H7 (cell line): ENCODE data around the gene SASH3. TPM values are rescaled to one million over a fixed set of nuclear protein-coding genes. Genes with fewer than 3 reads are reported as not detected.

ENCODE experiments used
- DNase-seq: peaks from one replicate; pipeline ENCODE4 v3.0.0; 2012
- H3K27me3 ChIP-seq: 2 replicates; pipeline ENCODE4 v1.6.0; 2011; ENCODE audit warnings: mild to moderate bottlenecking, low read length; ENCODE audit not compliant: control insufficient read depth, insufficient read depth
- H3K36me3 ChIP-seq: replicated peaks from 2 replicates; pipeline ENCODE4 v1.5.1; 2011; ENCODE audit warnings: low read length; ENCODE audit not compliant: control insufficient read depth, insufficient read depth
- H3K4me3 ChIP-seq: 2 replicates; pipeline ENCODE4 v1.5.1; 2011; ENCODE audit warnings: low read depth, mild to moderate bottlenecking, control low read depth, low read length, moderate library complexity; ENCODE audit not compliant: insufficient read depth
- total RNA-seq: library from RNA; depleted of rRNA; stranded (reverse); fragments of >200 nt; shearing (Covaris generic); gene quantifications from 2 replicates; pipeline ENCODE4 v1.2.3, GENCODE V29; 2014

The SASH3 gene
- total RNA-seq, 1 experiment from 2014 or later = not detected

DNA sequence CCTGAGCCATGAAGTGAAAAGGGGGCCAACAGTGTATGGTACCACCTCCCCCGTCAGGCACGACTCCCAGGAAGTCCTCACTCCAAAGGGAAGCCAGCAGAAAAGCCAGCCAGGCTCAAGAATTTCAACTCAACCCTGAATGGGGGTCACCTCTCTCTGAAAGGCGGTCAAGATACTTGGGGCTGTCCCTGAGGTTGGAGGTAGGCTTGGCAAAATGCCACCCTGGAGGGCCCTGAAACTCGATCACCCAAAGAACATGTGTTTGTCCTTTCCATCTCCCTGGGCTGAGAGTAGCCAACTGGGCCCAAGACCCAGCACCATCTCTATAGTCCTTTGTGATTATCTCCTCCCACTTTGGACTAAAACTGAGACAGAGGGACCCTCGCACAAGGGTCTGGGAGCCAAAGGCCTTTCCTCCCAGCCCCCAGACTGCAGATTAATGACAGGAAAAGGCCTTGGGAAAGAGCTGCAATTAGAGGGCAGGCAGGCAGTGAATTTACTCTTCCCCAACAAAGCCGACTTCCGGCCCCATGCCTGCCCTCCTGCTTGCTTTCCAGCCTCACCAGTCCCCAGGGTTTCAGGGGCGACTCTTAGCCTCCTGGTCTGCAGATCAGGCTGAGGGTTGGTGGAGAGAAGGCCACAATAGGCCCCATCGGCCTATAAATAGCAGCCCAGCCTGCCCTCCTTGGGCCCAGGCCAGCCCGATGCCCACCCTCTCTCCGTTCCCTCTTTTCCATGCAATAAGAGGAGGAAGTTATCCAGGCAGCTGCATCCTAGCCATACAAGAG lies 5.6 kb downstream of the SASH3 start:
- H3K27me3 ChIP-seq = no peaks in the 10 kb centered on the region
- H3K4me3 ChIP-seq = no peak overlapping the region
- no peaks in the 10 kb centered on the region for H3K36me3 ChIP-seq
- no peak for DNase-seq

DNA sequence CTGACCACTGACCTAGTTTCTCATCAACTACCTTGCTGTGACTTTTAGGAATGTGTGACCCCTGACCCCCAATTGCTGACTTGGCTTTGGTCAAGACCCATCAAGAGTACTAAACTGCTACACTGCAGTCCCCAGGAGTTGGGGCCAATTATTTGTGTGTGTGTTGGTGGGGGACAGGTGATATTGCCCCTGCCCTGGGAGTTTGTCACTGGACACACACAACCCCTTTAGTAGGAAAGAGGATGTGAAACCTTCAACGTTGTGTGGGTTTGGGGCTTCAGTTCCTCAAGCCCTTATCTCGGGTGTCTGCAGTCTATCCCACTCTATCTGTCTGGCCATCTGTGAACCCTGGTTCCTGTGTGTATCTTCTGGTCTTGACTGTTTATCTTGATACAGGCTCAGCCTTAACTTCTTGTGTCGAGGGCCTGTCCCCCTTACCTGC lies 6.5 kb downstream of the SASH3 start:
- Histone ChIP-seq H3K36me3 (no peaks in the 10 kb centered on the region), H3K27me3 (no peaks in the 10 kb centered on the region)

DNA sequence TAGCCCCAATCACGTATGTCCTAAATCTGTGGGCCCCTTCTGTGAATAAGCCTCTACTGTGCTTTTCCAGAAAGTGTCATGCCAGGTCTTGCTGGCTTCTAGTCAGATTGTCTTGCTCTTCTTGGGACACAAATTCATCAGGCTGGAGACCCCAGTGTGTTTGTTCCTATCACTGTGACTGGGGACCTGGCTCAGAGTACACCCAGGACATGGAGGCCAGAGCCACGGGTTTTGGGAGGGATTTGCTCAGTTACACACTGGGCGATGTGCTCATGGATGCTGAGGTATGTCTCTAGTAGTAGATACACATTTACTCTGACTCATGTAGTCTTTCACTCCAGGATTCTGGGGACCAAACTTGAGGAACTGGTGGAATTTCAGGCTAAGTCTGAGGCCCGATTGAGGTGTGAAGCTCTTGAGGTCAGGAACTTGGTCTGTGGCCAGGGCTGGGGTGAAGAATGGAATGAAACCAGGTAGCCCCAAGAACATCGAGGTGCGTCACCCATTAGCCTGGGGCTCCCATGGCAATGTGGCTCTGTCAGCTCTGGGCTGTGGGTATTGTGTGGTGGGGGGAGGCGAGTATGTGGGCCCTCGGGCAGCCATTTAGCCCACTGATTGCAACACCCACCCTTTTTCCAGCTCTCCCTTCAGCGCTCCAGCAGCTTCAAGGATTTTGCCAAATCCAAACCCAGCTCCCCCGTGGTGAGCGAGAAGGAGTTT lies 7.7 kb downstream of the SASH3 start:
- Histone ChIP-seq H3K36me3 (no peaks in the 10 kb centered on the region), H3K4me3 (no peak overlapping the region), H3K27me3 (no peaks in the 10 kb centered on the region)
- no peak for DNase-seq

More for the DNA sequence above, 6.5 kb downstream of the SASH3 start:
- no peak overlapping the region for H3K4me3 ChIP-seq
- DNase-seq = no peak

DNA sequence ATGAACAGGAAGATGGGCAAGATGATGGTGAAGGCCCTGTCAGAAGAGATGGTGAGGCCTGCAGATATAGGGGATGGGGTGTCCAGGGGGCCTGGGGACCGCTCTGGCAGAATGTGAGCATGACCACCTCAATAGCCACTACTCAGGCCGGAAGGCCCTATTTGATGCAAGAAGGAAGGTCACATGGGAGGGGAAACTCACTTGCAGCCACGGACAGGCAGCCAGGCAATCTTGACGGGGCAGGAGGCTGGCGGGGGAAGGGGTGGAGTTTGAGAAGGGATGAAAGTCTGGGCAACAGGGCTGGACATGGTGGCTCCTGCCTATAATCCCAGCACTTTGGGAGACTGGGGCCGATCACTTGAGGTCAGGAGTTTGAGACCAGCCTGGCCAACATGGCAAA lies 8.8 kb downstream of the SASH3 start:
- Histone ChIP-seq H3K27me3 (no peaks in the 10 kb centered on the region), H3K36me3 (no peaks in the 10 kb centered on the region), H3K4me3 (no peak overlapping the region)
- no peak for DNase-seq

- Histone ChIP-seq H3K27me3 (no peaks in the 10 kb centered on the region), H3K36me3 (no peaks in the 10 kb centered on the region), H3K4me3 (no peak overlapping the region)
- DNase-seq = no peak
Measured at GRCh38 chrX:129790146-129790545, 10.4 kb downstream of the SASH3 start.

DNA sequence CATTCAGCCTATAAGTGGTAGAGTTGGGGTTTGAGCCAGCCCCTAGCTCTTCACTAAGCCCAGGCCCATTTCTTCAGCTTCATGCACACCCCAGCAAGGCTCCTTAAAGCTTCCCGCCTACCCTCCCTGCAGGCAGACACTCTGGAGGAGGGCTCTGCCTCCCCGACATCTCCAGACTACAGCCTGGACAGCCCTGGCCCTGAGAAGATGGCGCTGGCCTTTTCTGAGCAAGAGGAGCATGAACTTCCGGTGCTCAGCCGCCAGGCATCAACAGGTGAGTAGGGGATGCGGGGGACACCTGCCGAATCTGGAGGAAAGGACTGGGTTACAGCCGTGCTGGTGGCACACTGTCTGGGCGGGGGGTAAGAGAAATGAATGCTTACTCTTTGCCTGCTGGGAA lies 11.1 kb downstream of the SASH3 start:
- no peaks in the 10 kb centered on the region for H3K36me3 ChIP-seq
- no peak for DNase-seq
- no peak overlapping the region for H3K4me3 ChIP-seq
- H3K27me3 ChIP-seq = no peaks in the 10 kb centered on the region

- Histone ChIP-seq H3K36me3 (no peaks in the 10 kb centered on the region), H3K4me3 (no peak overlapping the region)
Measured at GRCh38 chrX:129791336-129791735, 11.6 kb downstream of the SASH3 start.

GRCh38 chrX:129791961-129792570 lies 12.3 kb downstream of the SASH3 start:
- DNase-seq = no peak
- Histone ChIP-seq H3K36me3 (no peaks in the 10 kb centered on the region), H3K27me3 (no peaks in the 10 kb centered on the region), H3K4me3 (no peak overlapping the region)

More at GRCh38 chrX:129791336-129791735, 11.6 kb downstream of the SASH3 start:
- no peaks in the 10 kb centered on the region for H3K27me3 ChIP-seq
- no peak for DNase-seq

- Histone ChIP-seq H3K27me3 (no peaks in the 10 kb centered on the region), H3K4me3 (no peak overlapping the region), H3K36me3 (no peaks in the 10 kb centered on the region; the same call in 1 of the 2 replicates)
- no peak for DNase-seq
Measured at GRCh38 chrX:129792586-129793291, 13.0 kb downstream of the SASH3 start.

- Histone ChIP-seq H3K27me3 (no peaks in the 10 kb centered on the region), H3K4me3 (no peak overlapping the region), H3K36me3 (peaks cover 1% of the 10 kb centered on the region; the same call in 1 of the 2 replicates)
- DNase-seq = peak; percentile 65
Measured at GRCh38 chrX:129793604-129794191, 13.9 kb downstream of the SASH3 start.

GRCh38 chrX:129795584-129795983 lies 15.8 kb downstream of the SASH3 start:
- Histone ChIP-seq H3K36me3 (peaks cover 2% of the 10 kb centered on the region; the same call in 1 of the 2 replicates), H3K27me3 (no peaks in the 10 kb centered on the region), H3K4me3 (no peak overlapping the region)
- DNase-seq = no peak

GRCh38 chrX:129797251-129797906 lies 17.6 kb downstream of the SASH3 start:
- no peaks in the 10 kb centered on the region for H3K27me3 ChIP-seq
- H3K4me3 ChIP-seq = no peak overlapping the region
- H3K36me3 ChIP-seq = peaks cover 2% of the 10 kb centered on the region; the same call in 1 of the 2 replicates
- no peak for DNase-seq

GRCh38 chrX:129798456-129798855 lies 18.7 kb downstream of the SASH3 start:
- Histone ChIP-seq H3K4me3 (no peak overlapping the region), H3K36me3 (peaks cover 2% of the 10 kb centered on the region; the same call in 1 of the 2 replicates), H3K27me3 (no peaks in the 10 kb centered on the region)
- DNase-seq = no peak
